ENCODE data around the gene OBSCN. TPM values are rescaled to one million over a fixed set of nuclear protein-coding genes. Genes with fewer than 3 reads are reported as not detected.

The OBSCN gene
- total and polyA plus RNA-seq, 9 donors, result 184 to 401 (median 297) TPM

- 79% methylated on average over 18 of the region's 18 CpGs for WGBS (ENCODE audit: insufficient coverage)
- no peak for DNase-seq
- no peak overlapping the region for H3K4me3 ChIP-seq (ENCODE audit: low read length)
- no peaks in the 10 kb centered on the region for H3K4me1 ChIP-seq (ENCODE audit: control insufficient read depth, insufficient read depth, low read length)
- no peaks in the 10 kb centered on the region for H3K9me3 ChIP-seq (replicated peaks; ENCODE audit: control insufficient read depth, low read depth, low read length)
- no peak overlapping the region for H3K27ac ChIP-seq (ENCODE audit: low read length)
- H3K36me3 ChIP-seq (ENCODE audit: control insufficient read depth, insufficient read depth, low read length), result peaks cover 75% of the 10 kb centered on the region
- H3K27me3 ChIP-seq (ENCODE audit: control insufficient read depth, insufficient read depth, low read length), result no peaks in the 10 kb centered on the region
Measured at GRCh38 chr1:228336308-228337030, 128.6 kb downstream of the OBSCN start.

DNA sequence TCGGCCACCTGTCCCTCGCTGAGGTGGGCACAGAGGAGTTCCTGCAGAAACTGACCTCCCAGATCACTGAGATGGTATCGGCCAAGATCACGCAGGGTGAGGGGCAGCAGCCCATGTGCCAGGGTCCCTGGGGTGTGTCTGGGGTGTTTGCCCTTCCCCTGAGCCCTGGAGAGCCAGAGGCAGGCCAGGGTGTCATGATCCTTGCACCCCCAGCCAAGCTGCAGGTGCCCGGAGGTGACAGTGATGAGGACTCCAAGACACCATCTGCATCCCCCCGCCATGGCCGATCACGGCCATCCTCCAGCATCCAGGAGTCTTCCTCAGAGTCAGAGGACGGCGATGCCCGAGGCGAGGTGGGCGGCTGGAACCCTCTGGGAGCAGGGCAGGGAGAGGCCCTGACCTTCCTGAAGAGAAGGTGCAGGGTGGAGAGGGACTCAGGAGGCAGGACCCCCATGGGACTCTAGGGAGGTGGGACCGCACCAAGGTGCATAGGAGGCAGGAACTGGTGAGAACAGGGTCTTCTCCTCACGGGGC is 129.3 kb downstream of the OBSCN start:
- no peaks in the 10 kb centered on the region for H3K4me1 ChIP-seq (ENCODE audit: control insufficient read depth, insufficient read depth, low read length)
- H3K27me3 ChIP-seq (ENCODE audit: control insufficient read depth, insufficient read depth, low read length), result no peaks in the 10 kb centered on the region
- H3K27ac ChIP-seq (ENCODE audit: low read length), result no peak overlapping the region
- WGBS (ENCODE audit: insufficient coverage), result 91% methylated on average over 14 of the region's 15 CpGs
- peaks cover 81% of the 10 kb centered on the region for H3K36me3 ChIP-seq (ENCODE audit: control insufficient read depth, insufficient read depth, low read length)
- no peaks in the 10 kb centered on the region for H3K9me3 ChIP-seq (replicated peaks; ENCODE audit: control insufficient read depth, low read depth, low read length)
- no peak overlapping the region for H3K4me3 ChIP-seq (ENCODE audit: low read length)
- DNase-seq, result no peak

- Histone ChIP-seq H3K4me1 (ENCODE audit: control insufficient read depth, insufficient read depth, low read length) (no peaks in the 10 kb centered on the region), H3K9me3 (replicated peaks; ENCODE audit: control insufficient read depth, low read depth, low read length) (no peaks in the 10 kb centered on the region), H3K27ac (ENCODE audit: low read length) (no peak overlapping the region), H3K36me3 (ENCODE audit: control insufficient read depth, insufficient read depth, low read length) (peaks cover 85% of the 10 kb centered on the region), H3K27me3 (ENCODE audit: control insufficient read depth, insufficient read depth, low read length) (no peaks in the 10 kb centered on the region), H3K4me3 (ENCODE audit: low read length) (no peak overlapping the region)
- WGBS (ENCODE audit: insufficient coverage), result 91% methylated on average over 19 of the region's 26 CpGs
- DNase-seq, result no peak
Measured at GRCh38 chr1:228337711-228338520, 130.1 kb downstream of the OBSCN start.

GRCh38 chr1:228338521-228339051 is 130.7 kb downstream of the OBSCN start:
- 76% methylated on average over 16 of the region's 21 CpGs for WGBS (ENCODE audit: insufficient coverage)
- H3K4me3 ChIP-seq (ENCODE audit: low read length), result no peak overlapping the region
- H3K27ac ChIP-seq (ENCODE audit: low read length), result no peak overlapping the region
- DNase-seq, result no peak
- H3K9me3 ChIP-seq (replicated peaks; ENCODE audit: control insufficient read depth, low read depth, low read length), result no peaks in the 10 kb centered on the region
- H3K36me3 ChIP-seq (ENCODE audit: control insufficient read depth, insufficient read depth, low read length), result peaks cover 79% of the 10 kb centered on the region
- no peaks in the 10 kb centered on the region for H3K4me1 ChIP-seq (ENCODE audit: control insufficient read depth, insufficient read depth, low read length)
- no peaks in the 10 kb centered on the region for H3K27me3 ChIP-seq (ENCODE audit: control insufficient read depth, insufficient read depth, low read length)

DNA sequence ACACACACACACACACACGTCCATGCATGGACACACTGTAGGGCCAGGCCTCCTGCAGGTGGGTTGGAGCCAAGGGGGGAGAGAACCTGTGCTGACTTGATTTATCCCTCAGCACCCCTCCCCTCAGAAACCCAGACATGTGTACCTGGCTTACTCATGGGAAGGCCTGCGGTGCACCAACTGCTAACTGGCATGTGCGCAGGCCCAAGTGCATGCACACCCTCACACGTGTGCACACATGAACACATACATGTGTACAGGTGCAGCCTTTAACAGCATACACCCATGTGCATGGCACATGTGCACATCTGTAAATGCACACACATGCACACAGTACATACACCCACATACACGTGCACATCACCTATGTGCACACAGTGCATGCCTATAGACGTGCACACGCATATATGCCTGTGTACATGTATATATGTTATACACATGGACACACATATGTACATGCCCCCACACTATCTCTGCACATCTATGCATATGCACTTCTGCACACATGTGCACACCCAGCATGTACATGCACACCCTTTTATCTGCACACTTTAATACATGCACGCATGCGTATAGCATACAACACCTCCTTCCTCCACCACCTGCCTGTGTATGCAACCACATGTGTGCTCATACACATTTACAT is 131.3 kb downstream of the OBSCN start:
- Histone ChIP-seq H3K36me3 (ENCODE audit: control insufficient read depth, insufficient read depth, low read length) (peaks cover 73% of the 10 kb centered on the region), H3K27ac (ENCODE audit: low read length) (no peak overlapping the region), H3K4me1 (ENCODE audit: control insufficient read depth, insufficient read depth, low read length) (no peaks in the 10 kb centered on the region), H3K9me3 (replicated peaks; ENCODE audit: control insufficient read depth, low read depth, low read length) (no peaks in the 10 kb centered on the region), H3K27me3 (ENCODE audit: control insufficient read depth, insufficient read depth, low read length) (no peaks in the 10 kb centered on the region), H3K4me3 (ENCODE audit: low read length) (no peak overlapping the region)
- DNase-seq, result no peak
- WGBS (ENCODE audit: insufficient coverage), result 97% methylated on average over 5 of the region's 9 CpGs

DNA sequence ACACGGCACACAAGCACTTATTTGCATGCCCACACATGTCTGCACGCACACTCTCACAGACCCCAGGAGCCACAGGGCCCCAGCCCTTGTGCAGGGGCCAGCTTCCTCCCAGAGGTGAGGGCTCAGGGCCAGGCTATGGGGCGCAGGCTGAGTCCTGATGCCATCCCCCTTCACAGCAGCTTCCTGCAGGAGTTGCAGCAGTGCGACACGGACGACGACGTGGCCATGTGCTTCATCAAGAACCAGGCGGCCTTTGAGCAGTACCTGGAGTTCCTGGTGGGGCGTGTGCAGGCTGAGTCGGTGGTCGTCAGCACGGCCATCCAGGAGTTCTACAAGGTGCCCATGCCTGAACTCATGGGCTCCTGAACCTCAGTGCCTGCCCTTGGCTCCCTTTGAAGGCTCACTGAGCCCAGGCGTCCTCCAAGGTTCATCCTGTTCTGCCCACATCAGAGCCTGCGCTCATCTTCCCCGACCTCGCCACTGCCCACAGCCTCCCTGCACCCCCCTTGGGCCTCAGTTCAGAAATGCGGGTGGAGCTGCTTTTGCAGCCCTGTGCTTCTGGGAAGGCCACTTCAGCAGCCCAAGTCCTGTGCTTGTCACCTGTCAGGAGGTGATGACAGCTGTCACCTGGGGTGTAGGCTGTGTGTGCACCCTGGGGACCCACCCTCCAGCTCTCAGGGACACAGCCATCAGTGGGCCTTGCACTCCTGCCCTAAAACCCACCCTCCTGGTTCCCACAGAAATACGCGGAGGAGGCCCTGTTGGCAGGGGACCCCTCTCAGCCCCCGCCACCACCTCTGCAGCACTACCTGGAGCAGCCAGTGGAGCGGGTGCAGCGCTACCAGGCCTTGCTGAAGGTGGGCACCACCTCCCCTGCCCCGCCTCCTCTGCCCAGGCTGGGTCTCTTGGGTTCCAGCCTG is 132.2 kb downstream of the OBSCN start:
- H3K27ac ChIP-seq (ENCODE audit: low read length), result no peak overlapping the region
- no peaks in the 10 kb centered on the region for H3K27me3 ChIP-seq (ENCODE audit: control insufficient read depth, insufficient read depth, low read length)
- H3K4me1 ChIP-seq (ENCODE audit: control insufficient read depth, insufficient read depth, low read length), result no peaks in the 10 kb centered on the region
- H3K4me3 ChIP-seq (ENCODE audit: low read length), result no peak overlapping the region
- H3K9me3 ChIP-seq (replicated peaks; ENCODE audit: control insufficient read depth, low read depth, low read length), result no peaks in the 10 kb centered on the region
- no peak for DNase-seq
- H3K36me3 ChIP-seq (ENCODE audit: control insufficient read depth, insufficient read depth, low read length), result peaks cover 71% of the 10 kb centered on the region
- 83% methylated on average over 21 of the region's 24 CpGs for WGBS (ENCODE audit: insufficient coverage)

- Histone ChIP-seq H3K36me3 (ENCODE audit: control insufficient read depth, insufficient read depth, low read length) (peaks cover 68% of the 10 kb centered on the region), H3K4me3 (ENCODE audit: low read length) (no peak overlapping the region), H3K4me1 (ENCODE audit: control insufficient read depth, insufficient read depth, low read length) (no peaks in the 10 kb centered on the region), H3K27me3 (ENCODE audit: control insufficient read depth, insufficient read depth, low read length) (no peaks in the 10 kb centered on the region), H3K27ac (ENCODE audit: low read length) (no peak overlapping the region), H3K9me3 (replicated peaks; ENCODE audit: control insufficient read depth, low read depth, low read length) (no peaks in the 10 kb centered on the region)
- 77% methylated on average over 36 of the region's 39 CpGs for WGBS (ENCODE audit: insufficient coverage)
- no peak for DNase-seq
Measured at GRCh38 chr1:228340686-228341449, 133.0 kb downstream of the OBSCN start.

DNA sequence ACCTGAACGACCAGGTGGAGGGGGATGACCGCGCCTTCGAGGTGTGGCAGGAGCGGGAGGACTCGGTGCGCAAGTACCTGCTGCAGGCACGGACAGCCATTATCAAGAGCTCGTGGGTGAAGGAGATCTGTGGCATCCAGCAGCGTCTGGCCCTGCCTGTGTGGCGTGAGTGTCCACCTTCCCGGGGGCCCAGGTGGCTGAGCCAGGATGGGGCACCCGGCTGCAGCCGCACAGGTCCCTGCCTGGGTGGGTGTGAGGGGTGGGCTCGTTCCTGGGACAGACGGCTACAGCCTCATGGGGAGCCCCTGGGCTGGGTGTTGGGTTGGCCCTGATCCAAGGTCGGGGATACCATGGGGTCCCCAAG is 133.6 kb downstream of the OBSCN start:
- WGBS (ENCODE audit: insufficient coverage), result 91% methylated on average over 16 of the region's 17 CpGs
- DNase-seq, result no peak

More for the DNA sequence above, 133.6 kb downstream of the OBSCN start:
- Histone ChIP-seq H3K9me3 (replicated peaks; ENCODE audit: control insufficient read depth, low read depth, low read length) (no peaks in the 10 kb centered on the region), H3K4me1 (ENCODE audit: control insufficient read depth, insufficient read depth, low read length) (no peaks in the 10 kb centered on the region), H3K27me3 (ENCODE audit: control insufficient read depth, insufficient read depth, low read length) (no peaks in the 10 kb centered on the region), H3K4me3 (ENCODE audit: low read length) (no peak overlapping the region), H3K36me3 (ENCODE audit: control insufficient read depth, insufficient read depth, low read length) (peaks cover 68% of the 10 kb centered on the region), H3K27ac (ENCODE audit: low read length) (no peak overlapping the region)

Data from muscle of leg (tissue), 11 donors.